Measurements from ENCODE around the gene AGFG1. TPM values are rescaled to one million over a fixed set of nuclear protein-coding genes. Genes with fewer than 3 reads are reported as not detected.

Gene AGFG1
- total RNA-seq, 1 donor from 2014 or later = 25.5 TPM

DNA sequence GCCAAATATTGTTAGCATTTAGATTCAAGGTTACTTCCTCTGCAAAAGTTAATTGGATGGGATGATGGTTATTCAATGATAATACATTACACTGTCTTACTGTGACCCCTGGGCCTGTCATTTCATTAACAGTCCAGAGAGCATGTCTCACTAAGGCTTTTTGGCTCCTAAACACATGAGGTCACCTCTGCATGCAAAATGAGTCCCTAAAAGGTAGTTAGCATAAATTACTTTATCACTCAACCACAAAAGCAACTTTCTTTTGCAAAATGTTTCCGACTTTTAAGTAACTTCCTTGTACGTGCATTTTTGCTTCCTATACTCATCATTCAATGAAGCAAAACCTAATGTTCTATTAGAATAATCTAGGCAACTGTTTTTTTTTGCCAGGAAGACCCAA is 16.8 kb upstream of the AGFG1 start:
- H3K36me3 ChIP-seq = no peaks in the 10 kb centered on the region
- intact Hi-C loops (cut with DNase I) = no loop called here
- no peak for DNase-seq (ENCODE audit: low spot score in 2 of 2)

DNA sequence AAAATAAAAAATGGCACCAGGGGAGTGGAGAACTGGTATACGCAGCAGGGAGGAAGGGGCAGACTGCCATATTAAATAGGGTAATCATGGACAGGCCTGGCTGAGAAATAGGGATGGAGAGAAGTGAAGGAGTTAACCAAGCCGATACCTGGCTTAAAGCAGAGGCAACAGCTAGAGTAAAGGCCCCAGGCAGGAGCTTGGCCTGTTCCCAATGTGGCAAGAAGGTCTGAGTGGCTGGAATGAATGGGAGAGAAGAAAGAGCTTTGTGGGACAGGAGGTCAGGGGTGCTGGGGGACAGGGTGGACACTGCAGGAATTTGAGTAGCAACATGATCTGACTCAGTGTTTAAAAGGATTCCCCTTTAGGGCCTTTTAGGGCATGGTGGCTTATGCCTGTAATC is 15.9 kb upstream of the AGFG1 start:
- no peak for TF ChIP-seq CTCF (IDR thresholded peaks at IDR 0.05)
- intact Hi-C loops (cut with DNase I) = no loop called here

More for the DNA sequence above, 16.8 kb upstream of the AGFG1 start:
- Histone ChIP-seq H3K4me1 (peaks cover 0 to 2% of the 10 kb centered on the region in 2 donors), H3K4me3 (no peak overlapping the region), H3K27ac (no peak overlapping the region), H3K9me3 (no peaks in the 10 kb centered on the region), H3K27me3 (no peaks in the 10 kb centered on the region)
- no peak for TF ChIP-seq CTCF (IDR thresholded peaks at IDR 0.05)

DNA sequence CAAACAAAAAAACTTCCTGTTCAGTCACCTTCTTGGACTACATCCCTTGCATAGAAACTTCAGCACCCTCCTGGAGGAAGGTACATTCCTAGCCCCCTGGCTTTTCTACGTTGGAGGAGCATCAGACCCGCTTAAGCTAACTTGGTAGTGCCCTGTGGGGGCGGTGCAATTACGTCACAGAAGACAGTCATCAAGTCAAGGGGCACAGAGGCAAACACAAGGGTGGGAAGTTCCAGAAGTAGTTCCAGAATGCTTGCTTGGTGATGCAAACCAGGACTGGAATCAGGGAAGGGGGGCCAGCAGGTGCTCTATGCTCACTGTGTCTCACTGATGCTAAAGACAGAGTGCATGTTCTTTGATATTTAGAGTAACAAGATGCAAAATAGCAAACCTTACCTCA is 15.2 kb upstream of the AGFG1 start:
- DNase-seq (ENCODE audit: low spot score in 2 of 2) = no peak
- no peak overlapping the region for H3K27ac ChIP-seq
- no peaks in the 10 kb centered on the region for H3K9me3 ChIP-seq
- no peak for TF ChIP-seq CTCF (IDR thresholded peaks at IDR 0.05)
- intact Hi-C loops (cut with DNase I) = no loop called here
- no peaks in the 10 kb centered on the region for H3K27me3 ChIP-seq
- H3K36me3 ChIP-seq = no peaks in the 10 kb centered on the region
- H3K4me1 ChIP-seq = peaks cover 0 to 7% of the 10 kb centered on the region in 2 donors
- H3K4me3 ChIP-seq = no peak overlapping the region

More for the DNA sequence above, 15.9 kb upstream of the AGFG1 start:
- no peak overlapping the region for H3K4me3 ChIP-seq
- H3K27ac ChIP-seq = no peak overlapping the region
- peaks cover 0 to 7% of the 10 kb centered on the region in 2 donors for H3K4me1 ChIP-seq
- H3K27me3 ChIP-seq = no peaks in the 10 kb centered on the region
- H3K36me3 ChIP-seq = no peaks in the 10 kb centered on the region
- no peak for DNase-seq (ENCODE audit: low spot score in 2 of 2)
- H3K9me3 ChIP-seq = no peaks in the 10 kb centered on the region

DNA sequence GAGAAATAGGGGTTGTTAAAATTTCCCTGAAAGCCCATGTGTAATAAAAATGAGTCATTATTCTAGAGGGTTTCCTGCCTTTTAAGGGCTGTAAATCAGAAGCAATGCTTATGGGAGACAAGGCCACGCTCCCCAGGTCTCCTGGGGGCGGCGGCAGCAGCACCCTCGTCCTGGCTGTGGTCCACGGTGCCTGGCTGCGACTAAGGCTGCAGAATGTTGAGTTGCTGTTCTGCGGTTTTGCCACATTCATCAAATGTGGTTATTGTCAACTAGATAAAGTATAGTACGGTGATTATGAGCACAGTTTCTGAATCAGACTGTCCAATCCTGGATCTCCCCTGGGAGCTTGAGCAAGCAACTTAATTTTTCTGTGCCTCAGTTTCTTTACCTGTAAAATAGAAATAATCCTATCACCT is 11.9 kb upstream of the AGFG1 start:
- H3K4me3 ChIP-seq = no peak overlapping the region
- intact Hi-C loops (cut with DNase I) = no loop called here
- no peaks in the 10 kb centered on the region for H3K27me3 ChIP-seq
- H3K4me1 ChIP-seq = peaks cover 0 to 7% of the 10 kb centered on the region in 2 donors
- H3K27ac ChIP-seq = no peak overlapping the region
- no peaks in the 10 kb centered on the region for H3K9me3 ChIP-seq
- H3K36me3 ChIP-seq = no peaks in the 10 kb centered on the region
- DNase-seq (ENCODE audit: low spot score in 2 of 2) = no peak
- TF ChIP-seq CTCF (IDR thresholded peaks at IDR 0.05) = no peak

DNA sequence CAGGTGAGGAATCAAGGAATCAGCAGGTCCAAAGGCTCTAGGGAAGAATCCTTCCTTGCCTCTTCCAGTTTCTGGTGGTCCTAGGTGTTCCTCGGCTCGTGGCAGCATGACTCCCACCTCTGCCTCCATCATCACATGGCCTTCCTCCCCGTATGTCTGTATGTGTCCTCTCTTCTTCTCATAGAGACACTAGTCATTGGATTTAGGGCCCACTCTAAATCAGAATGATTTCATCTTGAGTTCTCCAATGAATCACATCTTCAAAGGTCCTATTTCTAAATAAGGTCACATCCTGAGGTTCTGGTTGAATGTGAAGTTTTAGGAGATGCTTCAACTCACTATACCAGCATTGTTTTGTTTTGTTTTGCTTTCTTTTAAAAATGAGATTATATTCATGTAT is 11.1 kb upstream of the AGFG1 start:
- Histone ChIP-seq H3K27ac (no peak overlapping the region), H3K36me3 (no peaks in the 10 kb centered on the region), H3K9me3 (no peaks in the 10 kb centered on the region), H3K4me1 (peaks cover 0 to 9% of the 10 kb centered on the region in 2 donors), H3K4me3 (no peak overlapping the region), H3K27me3 (no peaks in the 10 kb centered on the region)
- TF ChIP-seq CTCF (IDR thresholded peaks at IDR 0.05) = no peak
- no peak for DNase-seq (ENCODE audit: low spot score in 2 of 2)
- intact Hi-C loops (cut with DNase I) = no loop called here

Data from ascending aorta (tissue), 2 donors.